D721Med (cell line): ENCODE results near the gene LTB4R2.
A peak's percentile ranks its signal among the peaks of the same experiment; 100 is the strongest.

Experiments used
- DNase-seq: peaks from one replicate; pipeline ENCODE4 v3.0.0; 2011; ENCODE audit warnings: low spot score; ENCODE audit not compliant: insufficient read length
- FAIRE-seq: peaks from 2 replicates; lab custom pipeline; 2011; peaks lifted over from hg19 to GRCh38; lab: Jason Lieb, UNC
- TF ChIP-seq, protein P1 (sequence below): IDR thresholded peaks from 2 replicates; pipeline ENCODE4 v1.5.1; 2012; ENCODE audit warnings: mild to moderate bottlenecking, control low read depth; ENCODE audit not compliant: insufficient read depth; ENCODE audit errors: missing control alignments

LTB4R2 gene

DNA sequence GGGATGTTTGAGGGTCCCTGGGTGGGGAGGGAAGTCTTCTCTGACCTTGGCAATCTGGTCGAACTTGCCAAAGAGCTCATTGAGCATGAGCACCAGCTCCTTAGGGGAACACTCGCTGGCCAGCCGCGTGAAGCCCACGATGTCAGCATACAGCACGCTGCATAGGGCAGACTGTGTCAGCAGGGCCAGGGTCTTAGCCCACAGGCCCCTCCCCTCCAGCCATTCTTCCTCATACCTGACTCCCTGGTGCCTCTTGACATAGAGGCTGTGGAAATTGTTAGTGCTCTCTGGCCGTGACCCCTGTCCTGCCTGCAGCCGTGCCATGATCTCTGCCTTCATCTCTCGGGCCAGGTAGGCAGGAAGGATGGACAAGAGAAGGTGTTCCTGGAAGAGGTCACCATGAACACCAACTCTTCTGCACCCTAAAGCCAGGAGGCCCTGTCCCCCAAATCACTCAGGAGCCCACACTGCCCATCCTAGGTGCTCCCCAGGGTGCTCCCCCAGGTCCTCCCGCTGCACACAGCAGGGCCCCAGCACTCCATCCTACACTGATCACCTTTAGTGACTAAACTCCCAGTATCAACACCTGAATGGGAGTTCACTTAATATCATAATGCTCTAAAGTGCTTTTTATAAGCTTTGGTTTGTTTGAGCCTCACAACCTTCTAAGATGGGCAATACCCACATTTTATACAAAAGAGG lies 21.2 kb downstream of the LTB4R2 start:
- TF ChIP-seq, protein P1, sequence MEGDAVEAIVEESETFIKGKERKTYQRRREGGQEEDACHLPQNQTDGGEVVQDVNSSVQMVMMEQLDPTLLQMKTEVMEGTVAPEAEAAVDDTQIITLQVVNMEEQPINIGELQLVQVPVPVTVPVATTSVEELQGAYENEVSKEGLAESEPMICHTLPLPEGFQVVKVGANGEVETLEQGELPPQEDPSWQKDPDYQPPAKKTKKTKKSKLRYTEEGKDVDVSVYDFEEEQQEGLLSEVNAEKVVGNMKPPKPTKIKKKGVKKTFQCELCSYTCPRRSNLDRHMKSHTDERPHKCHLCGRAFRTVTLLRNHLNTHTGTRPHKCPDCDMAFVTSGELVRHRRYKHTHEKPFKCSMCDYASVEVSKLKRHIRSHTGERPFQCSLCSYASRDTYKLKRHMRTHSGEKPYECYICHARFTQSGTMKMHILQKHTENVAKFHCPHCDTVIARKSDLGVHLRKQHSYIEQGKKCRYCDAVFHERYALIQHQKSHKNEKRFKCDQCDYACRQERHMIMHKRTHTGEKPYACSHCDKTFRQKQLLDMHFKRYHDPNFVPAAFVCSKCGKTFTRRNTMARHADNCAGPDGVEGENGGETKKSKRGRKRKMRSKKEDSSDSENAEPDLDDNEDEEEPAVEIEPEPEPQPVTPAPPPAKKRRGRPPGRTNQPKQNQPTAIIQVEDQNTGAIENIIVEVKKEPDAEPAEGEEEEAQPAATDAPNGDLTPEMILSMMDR: no peak
- DNase-seq (no peak), FAIRE-seq (no peak)

DNA sequence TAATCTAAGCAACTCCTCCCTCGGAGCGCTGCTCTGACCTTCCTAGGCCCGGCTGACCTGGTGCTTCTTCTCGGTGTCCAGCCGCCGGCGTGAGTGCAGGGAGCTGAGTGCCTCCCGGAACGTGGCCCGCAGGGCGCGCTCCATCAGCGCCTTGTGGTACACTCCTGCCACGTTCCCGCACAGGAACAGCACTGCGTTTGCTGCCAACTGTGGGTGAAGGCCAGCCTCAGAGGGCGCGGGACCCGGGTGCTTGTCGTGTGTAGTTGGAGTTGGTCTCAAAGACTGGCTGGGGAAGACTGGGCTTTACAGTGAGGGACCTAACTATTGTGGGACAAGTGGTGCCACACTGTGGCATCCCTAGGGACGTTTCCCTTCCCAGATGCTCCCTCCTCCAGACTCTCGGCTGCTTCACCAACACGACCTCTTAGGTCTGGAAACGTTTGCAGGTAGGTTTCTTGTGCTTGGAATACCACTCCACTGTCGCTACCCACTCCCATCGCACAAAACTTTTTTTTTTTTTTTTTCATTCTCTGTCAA lies 21.9 kb downstream of the LTB4R2 start:
- TF ChIP-seq, protein P1: no peak

DNA sequence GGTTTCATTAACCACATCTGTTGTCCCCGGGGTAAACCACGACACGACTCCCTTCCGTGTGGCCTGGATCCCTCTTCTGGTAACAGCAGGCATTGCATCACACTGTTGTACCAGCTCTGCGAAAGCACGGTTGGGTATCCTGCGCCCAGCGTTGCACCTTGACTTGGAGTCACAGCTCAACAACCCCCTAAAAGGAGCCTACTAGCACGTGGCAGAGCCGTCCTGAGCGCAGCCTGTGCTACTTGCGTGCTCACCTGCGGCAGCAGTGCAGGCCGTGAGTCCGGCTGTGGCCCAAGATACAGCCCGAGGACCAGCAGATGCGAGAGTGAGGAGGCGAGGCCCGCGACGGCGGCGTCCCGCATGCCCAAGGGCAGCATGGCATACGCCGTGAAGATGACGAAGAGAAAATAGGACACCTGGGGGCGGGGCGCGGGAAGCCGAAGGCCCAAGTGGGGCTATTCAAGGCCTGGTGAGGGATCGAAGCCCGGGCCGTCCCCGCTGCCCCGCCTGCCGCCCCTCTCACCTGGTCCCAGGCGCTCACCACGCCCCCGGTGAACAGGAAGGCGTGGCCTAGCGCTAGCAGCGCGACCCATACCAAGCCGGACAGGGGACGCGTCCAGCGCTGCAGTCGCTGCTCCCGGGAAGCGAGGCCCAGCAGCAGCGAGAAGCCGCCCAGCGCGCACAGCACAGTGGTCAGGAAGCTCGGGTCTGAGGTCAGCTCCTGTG lies 22.5 kb downstream of the LTB4R2 start:
- DNase-seq: peak; percentile 84
- FAIRE-seq: no peak
- TF ChIP-seq, protein P1: peak; percentile 52

More for the DNA sequence above, 21.9 kb downstream of the LTB4R2 start:
- DNase-seq (no peak), FAIRE-seq (no peak)

DNA sequence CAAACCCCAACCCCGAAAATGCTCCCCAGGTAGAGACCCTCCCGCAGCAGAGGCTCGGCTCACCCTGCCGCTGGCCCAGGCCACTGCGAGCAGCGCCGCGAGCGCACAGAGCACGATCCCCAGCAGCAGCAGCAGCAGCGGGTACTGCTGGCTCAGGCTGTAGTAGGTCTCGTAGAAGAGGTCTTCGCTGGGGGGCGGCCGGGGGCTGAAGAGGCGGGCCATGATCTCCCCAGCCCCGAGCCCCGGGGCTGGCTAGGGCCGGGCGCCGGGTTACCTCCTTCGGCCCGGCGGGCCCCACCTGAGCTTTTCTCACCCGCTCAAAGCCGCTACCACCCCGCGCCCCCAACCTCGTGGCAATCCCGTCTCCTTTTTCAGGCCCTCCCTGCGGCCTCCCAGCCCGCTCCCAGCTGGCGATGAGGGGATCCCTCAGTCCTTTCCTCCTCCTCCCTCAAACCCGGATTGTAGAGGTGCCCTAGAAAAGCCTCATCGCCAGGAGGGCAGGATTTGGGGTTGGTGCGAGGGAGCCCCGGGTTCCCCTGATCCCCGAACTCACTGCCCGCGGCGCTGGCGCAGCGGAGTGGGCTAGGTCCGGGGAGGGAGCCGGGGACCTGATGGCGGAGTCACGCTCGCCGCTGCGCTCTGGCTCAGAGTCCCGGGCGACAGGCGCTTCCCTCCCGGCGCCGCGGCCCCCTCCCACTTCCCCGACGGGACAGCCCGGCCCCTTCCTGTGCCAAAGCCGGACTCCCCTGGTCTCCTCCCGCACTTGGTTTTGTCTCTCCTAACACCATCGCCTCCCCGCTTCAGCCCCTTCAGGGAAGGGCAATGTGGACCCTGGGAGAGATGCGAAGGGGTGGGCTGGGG lies 24.7 kb downstream of the LTB4R2 start, which contains the start of gene ADCY4:
Gene ADCY4, minus strand, starts transcription at position 641 of the 861 bp plus-strand sequence. Its CDS starts 419 bp downstream, at position 222.
- FAIRE-seq (no peak), DNase-seq (no peak)
- TF ChIP-seq, protein P1: no peak

DNA sequence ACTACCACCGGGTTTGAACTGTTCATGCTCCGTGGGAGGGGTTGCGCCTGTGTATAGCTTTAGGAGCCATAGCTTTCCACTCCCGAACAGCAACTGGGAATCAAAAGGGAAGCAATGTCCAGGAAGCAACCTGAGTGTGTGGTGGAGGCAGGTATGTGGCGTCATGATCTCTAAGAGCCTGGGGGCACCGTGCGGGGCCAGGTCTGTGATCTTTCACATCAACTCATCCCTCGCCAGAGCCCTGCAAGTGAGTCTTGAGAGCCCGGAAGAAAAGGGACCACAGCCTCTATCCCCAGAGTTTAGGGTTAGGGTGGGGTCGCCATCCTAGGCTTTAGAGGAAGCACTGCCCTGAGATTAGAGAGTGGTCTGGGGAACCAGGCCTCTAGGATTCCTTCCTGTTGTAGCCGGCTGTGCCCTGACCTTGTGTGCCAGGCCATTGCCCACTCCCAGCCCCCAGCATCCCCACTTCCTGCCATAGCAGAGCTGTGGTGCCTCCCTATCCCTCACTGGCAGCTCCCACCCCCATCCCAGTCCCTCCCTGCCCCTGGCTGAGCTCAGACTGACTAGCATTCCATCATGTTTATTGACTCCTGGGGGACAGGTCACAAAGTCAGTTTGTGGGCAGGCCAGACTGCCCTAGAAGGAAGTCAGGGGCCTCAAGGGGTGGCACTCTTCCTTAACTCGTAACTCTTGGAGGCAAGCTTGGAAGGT lies 25.7 kb downstream of the LTB4R2 start:
- TF ChIP-seq, protein P1: no peak
- DNase-seq: no peak
- no peak for FAIRE-seq

DNA sequence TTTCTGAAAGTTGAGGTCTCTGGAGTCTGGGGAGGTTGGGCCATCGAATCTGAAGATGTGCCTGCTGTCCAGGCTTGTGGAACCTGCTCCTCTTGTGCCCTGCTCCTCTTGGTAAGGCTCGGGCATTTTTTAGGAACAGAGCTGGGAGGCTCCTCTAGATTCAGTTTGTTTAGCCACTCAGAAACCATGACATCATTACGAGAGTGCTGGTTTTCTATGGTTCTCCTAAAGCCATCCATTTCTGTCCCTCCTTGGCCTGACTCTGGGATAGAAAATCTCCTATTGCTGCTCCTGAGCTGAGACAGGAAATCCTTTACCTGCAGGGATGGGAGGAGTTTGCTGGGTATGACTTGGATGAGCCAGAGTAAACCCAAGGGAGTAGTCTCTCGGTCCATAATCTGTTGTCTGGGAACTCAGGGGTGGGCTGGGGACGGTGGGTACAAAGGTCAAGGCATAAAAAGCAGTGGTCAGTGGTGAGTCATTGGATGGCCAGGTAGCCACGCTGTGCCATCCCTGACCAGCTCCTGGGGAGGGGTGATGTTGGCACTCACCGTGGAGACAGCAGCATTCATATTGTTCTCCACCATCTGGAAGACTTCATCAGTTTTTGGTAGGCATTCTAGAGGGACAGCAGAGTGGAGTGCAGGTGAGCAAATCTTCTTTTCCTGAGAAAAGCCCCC lies 27.3 kb downstream of the LTB4R2 start:
- no peak for DNase-seq
- FAIRE-seq: no peak
- TF ChIP-seq, protein P1: no peak
